ENCODE measurements around the gene FGF11. TPM values are rescaled to one million over a fixed set of nuclear protein-coding genes. Genes with fewer than 3 reads are reported as not detected.

FGF11 gene
- total and polyA plus RNA-seq, 9 donors = 0.10 to 5.1 (median 0.61) TPM

DNA sequence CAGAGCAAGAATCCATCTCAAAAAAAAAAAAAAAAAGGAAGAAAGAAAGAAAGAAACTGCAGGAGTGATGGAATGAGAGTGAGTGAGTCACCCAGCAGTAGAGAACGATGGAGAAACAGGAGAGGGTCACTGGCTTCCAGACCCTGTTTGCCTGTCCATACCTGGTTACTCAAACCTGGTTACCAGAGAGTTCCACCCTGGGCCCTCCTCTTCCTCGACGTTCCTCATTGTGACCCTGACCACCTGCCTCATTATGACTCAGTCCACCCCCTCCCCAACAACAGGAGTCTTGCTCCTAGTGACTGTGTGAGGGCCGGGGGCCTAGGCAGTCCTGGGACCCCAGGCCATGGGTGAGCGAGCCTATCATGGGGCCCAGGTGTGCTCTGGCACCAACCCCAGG lies 10.8 kb upstream of the FGF11 start, which contains the start of gene SPEM3:
Gene SPEM3, plus strand, starts transcription at position 301 of the 400 bp plus-strand sequence. Its CDS starts 46 bp downstream, at position 347.
- no peaks in the 10 kb centered on the region for H3K4me1 ChIP-seq (ENCODE audit: insufficient read depth)
- H3K27me3 ChIP-seq = no peaks in the 10 kb centered on the region
- H3K36me3 ChIP-seq = no peaks in the 10 kb centered on the region
- 54 to 60% (median 56%) methylated on average over 5 of the region's 5 CpGs for WGBS, 3 donors
- TF ChIP-seq EP300 (IDR thresholded peaks at IDR 0.05) (no peak), POLR2A (IDR thresholded peaks at IDR 0.05) (no peak)
- TF ChIP-seq, protein P1, sequence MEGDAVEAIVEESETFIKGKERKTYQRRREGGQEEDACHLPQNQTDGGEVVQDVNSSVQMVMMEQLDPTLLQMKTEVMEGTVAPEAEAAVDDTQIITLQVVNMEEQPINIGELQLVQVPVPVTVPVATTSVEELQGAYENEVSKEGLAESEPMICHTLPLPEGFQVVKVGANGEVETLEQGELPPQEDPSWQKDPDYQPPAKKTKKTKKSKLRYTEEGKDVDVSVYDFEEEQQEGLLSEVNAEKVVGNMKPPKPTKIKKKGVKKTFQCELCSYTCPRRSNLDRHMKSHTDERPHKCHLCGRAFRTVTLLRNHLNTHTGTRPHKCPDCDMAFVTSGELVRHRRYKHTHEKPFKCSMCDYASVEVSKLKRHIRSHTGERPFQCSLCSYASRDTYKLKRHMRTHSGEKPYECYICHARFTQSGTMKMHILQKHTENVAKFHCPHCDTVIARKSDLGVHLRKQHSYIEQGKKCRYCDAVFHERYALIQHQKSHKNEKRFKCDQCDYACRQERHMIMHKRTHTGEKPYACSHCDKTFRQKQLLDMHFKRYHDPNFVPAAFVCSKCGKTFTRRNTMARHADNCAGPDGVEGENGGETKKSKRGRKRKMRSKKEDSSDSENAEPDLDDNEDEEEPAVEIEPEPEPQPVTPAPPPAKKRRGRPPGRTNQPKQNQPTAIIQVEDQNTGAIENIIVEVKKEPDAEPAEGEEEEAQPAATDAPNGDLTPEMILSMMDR (IDR thresholded peaks at IDR 0.05) = no peak
- DNase-seq = no peak
- no peaks in the 10 kb centered on the region for H3K9me3 ChIP-seq
- H3K27ac ChIP-seq = no peak within 1 kb of the TSS
- no peak within 1 kb of the TSS for H3K4me3 ChIP-seq
- intact Hi-C loops (cut with DNase I) = no loop called here

DNA sequence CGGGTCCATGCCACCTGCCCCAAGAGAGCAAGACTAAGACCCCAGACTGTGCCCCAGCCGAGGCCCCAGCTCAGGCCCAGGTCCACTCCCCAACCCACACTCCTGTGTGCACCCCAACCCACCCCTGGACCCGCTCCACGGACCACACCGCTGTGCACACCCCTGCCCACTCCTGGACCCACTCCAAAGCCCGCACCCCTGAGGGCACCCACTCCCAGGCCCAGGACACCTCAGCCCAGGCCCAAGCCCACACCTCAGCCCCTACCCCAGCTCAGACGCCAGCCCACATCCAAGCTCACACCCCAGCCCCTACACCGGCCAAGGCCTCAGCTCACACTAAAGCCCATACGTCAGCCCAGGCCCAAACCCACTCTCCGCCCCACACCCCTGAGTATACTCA lies 9.6 kb upstream of the FGF11 start:
- Histone ChIP-seq H3K27me3 (no peaks in the 10 kb centered on the region), H3K4me1 (ENCODE audit: insufficient read depth) (no peaks in the 10 kb centered on the region), H3K9me3 (no peaks in the 10 kb centered on the region), H3K4me3 (no peak overlapping the region), H3K36me3 (no peaks in the 10 kb centered on the region), H3K27ac (no peak overlapping the region)
- WGBS, 3 donors = 89 to 90% (median 90%) methylated on average over 10 of the region's 10 CpGs
- TF ChIP-seq, protein P1 (IDR thresholded peaks at IDR 0.05) = no peak
- TF ChIP-seq EP300 (IDR thresholded peaks at IDR 0.05) (no peak), POLR2A (IDR thresholded peaks at IDR 0.05) (no peak)
- intact Hi-C loops (cut with DNase I) = loop anchor here in 2 of 4 donors (10.0 kb wide), 1 partner anchor 75 kb away; the partner anchor contains the start of genes KCTD11 (in 2 of the 2) and TMEM95 (in 2 of the 2)
- no peak for DNase-seq

DNA sequence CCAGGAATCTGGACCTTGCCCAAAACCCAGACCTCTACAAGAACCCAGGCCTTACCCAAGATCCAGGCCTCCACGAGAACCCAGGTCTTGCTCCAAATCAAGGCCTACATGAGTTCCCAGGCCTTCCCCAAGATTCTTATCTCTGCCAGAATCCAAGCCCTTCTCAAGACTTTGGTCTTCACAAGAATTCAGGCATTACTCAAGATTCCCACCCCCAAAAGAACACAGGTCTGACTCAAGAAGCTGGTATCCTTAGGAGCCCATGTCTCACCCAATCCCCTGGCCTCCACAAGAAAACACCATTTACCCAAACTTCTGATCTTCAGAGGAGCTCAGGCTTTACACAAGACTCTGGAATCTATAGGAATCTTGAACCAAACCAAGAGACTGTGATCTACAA lies 8.1 kb upstream of the FGF11 start:
- no peak overlapping the region for H3K4me3 ChIP-seq
- H3K27me3 ChIP-seq = no peaks in the 10 kb centered on the region
- TF ChIP-seq POLR2A (IDR thresholded peaks at IDR 0.05) = no peak
- no peak for TF ChIP-seq EP300 (IDR thresholded peaks at IDR 0.05)
- TF ChIP-seq, protein P1 (IDR thresholded peaks at IDR 0.05) = no peak
- no peaks in the 10 kb centered on the region for H3K36me3 ChIP-seq
- no peak overlapping the region for H3K27ac ChIP-seq
- no peaks in the 10 kb centered on the region for H3K4me1 ChIP-seq (ENCODE audit: insufficient read depth)
- no peak for DNase-seq
- 85 to 91% (median 90%) methylated on average over 1 of the region's 1 CpG for WGBS, 3 donors
- intact Hi-C loops (cut with DNase I) = loop anchor here in 2 of 4 donors (10.0 kb wide), 1 partner anchor 76 kb away; the partner anchor contains the start of genes KCTD11 (in 2 of the 2) and TMEM95 (in 2 of the 2)
- H3K9me3 ChIP-seq = no peaks in the 10 kb centered on the region

DNA sequence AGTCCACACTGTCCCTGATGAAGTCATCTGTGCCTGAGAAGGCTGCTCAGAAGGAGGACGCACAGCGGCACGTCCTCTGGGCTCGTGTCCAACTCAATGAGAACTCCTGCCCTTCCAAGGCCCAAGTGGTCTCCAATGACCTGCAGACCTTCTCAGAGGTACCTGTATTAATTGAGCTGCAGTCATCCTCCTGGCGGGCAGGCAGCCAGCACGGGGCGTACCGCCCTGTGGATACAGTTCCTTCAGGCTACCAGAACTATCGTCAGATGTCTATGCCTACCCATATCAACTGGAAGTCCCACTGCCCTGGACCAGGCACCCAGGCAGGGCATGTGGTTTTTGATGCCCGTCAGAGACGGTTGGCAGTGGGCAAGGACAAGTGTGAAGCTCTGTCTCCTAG lies 7.0 kb upstream of the FGF11 start:
- Histone ChIP-seq H3K27ac (no peak overlapping the region), H3K27me3 (no peaks in the 10 kb centered on the region), H3K9me3 (no peaks in the 10 kb centered on the region), H3K4me1 (ENCODE audit: insufficient read depth) (no peaks in the 10 kb centered on the region), H3K36me3 (no peaks in the 10 kb centered on the region), H3K4me3 (no peak overlapping the region)
- DNase-seq = no peak
- no peak for TF ChIP-seq POLR2A (IDR thresholded peaks at IDR 0.05)
- TF ChIP-seq, protein P1 (IDR thresholded peaks at IDR 0.05) = no peak
- no peak for TF ChIP-seq EP300 (IDR thresholded peaks at IDR 0.05)
- intact Hi-C loops (cut with DNase I) = loop anchor here in 2 of 4 donors (10.0 kb wide), 1 partner anchor 77 kb away; the partner anchor contains the start of genes KCTD11 (in 2 of the 2) and TMEM95 (in 2 of the 2)
- WGBS, 3 donors = 84 to 92% (median 88%) methylated on average over 11 of the region's 11 CpGs

Measured in ovary (tissue), 9 donors.